Measurements from ENCODE around the gene SCAND1.
"Not testable (repeated sequence)": the region's sequence is repeated elsewhere in the genome, so short reads cannot be mapped to it uniquely, and the experiment has no call there.

Gene SCAND1

GRCh38 chr20:35959291-35959690 lies 5.0 kb upstream of the SCAND1 start:
- DNase-seq (ENCODE audit: low read depth in 2 of 2): not testable (repeated sequence)

- no peak for DNase-seq (ENCODE audit: low read depth in 2 of 2)
Measured at GRCh38 chr20:35956616-35957015, 2.3 kb upstream of the SCAND1 start.

DNA sequence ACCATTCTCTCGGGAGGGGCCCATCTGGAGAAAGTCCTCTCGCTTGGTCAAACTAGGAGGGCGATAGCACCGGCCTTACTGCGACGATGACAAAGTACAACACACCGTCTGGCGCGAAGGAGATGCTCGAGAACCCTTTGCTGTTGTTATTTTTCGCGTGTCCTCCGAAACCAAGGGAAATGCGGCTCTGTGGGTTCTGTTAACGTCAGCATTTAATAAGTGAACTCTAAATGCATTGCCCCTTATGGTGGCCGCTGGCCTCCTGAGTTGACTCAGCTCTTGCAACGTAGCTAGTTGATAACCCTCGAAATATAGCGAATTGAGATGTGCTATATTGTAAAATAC lies 577 bp upstream of the SCAND1 start:
- DNase-seq (ENCODE audit: low read depth in 2 of 2): no peak

DNA sequence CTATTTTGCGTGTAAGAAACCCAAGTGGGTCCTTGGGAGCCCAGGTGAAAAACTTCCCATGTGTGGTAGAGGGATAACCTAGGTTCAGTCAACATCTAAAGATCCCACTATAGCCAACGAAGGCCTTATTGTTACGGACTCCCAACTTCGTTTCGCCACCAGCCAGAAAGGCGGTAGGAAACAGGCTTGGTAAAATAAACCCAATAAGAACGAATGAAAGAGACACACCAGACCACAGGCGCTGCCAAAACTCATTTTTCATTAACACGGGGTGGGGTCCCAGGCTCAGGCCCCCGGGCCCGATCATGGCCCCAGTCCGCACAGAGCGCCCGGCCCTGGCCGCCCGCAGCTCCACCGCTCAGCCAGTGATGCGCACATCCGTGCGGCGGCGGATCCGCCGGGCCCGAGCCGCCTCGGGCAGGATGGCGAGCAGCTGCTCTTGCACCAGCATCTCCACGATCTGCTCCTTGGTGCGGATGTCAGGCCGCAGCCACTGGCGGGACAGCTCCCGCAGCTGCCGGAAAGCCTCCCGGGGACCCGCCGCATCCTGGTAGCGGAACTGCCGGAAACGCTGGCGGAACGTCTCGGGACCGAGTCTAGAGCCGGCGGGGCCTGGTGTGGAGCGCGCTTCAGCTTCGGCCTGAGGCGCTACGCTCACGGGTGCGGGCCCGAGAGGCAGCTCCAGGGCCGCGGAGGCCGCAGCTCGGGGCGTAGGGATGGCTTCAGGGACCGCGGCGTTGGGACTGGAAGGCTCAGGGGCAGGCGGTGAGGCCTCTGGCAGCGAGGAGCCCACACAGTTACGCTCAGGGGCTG lies 709 bp downstream of the SCAND1 start:
- peak; percentile 42 to 49 for DNase-seq (ENCODE audit: low read depth in 2 of 2)

GRCh38 chr20:35952480-35953386 lies 1.6 kb downstream of the SCAND1 start:
- DNase-seq (ENCODE audit: low read depth in 2 of 2): no peak

DNA sequence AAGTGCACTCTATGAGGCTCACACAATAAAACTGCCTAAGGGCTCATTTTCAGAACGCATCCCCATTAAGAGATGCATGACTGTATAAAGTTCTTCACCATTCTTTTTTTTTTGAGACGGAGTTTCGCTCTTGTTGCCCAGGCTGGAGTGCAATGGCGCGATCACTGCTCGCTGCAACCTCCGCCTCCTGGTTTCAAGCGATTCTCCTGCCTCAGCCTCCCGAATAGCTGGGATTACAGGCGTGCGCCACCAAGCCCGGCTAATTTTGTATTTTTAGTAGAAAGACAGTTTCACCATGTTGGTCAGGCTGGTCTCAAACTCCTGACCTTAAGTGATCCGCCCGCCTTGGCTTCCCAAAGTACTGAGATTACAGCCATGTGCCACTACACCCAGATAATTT lies 2.2 kb downstream of the SCAND1 start:
- DNase-seq (ENCODE audit: low read depth in 2 of 2): not testable (repeated sequence)

DNA sequence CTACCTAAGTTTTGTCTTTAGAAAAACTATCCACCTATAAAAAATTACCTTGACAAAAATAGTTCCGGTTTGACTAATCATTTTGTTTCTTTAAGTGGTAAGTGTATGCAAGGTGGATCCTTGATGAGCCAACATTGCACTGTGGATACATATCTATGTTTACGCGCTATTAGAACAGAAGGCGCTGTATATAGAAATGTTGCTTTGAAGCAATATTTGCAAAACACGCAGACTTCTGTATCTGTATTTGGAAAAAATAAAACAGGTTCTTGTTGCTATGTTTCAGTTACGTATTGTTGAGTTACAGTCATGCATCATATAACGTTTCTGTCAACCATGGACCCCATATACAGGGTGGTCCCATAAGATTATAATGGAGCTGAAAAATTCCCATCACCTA lies 4.2 kb downstream of the SCAND1 start:
- no peak for DNase-seq (ENCODE audit: low read depth in 2 of 2)

DNA sequence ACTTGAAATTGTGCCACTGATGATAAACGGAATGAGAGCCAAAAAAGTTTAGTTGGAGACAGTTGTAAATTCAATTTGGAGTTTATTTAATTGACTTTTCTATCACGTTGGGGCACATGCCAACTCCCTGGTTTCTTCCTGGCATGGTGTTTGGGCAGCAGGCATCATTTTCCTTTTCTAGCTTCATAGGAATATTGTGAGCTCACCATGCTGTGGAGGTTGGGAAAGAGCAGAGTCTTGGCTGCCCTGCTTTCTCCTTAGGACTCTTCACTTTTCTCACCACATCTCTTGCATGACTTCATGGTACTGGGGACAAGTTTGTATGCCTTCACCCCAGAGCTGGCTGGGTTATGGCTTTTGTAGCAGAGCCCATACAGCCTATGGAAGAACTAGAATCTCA lies 6.4 kb downstream of the SCAND1 start:
- DNase-seq (ENCODE audit: low read depth in 2 of 2): no peak

- no peak for DNase-seq (ENCODE audit: low read depth in 2 of 2)
Measured at GRCh38 chr20:35947489-35947888, 6.8 kb downstream of the SCAND1 start.

GRCh38 chr20:35942243-35942642 lies 12.1 kb downstream of the SCAND1 start:
- DNase-seq (ENCODE audit: low read depth in 2 of 2): no peak

GRCh38 chr20:35941620-35942019 lies 12.7 kb downstream of the SCAND1 start:
- DNase-seq (ENCODE audit: low read depth in 2 of 2): no peak

- DNase-seq (ENCODE audit: low read depth in 2 of 2): no peak
Measured at GRCh38 chr20:35939264-35939663, 15.0 kb downstream of the SCAND1 start.

GRCh38 chr20:35934050-35934449 lies 20.3 kb downstream of the SCAND1 start:
- DNase-seq (ENCODE audit: low read depth in 2 of 2): no peak

- DNase-seq (ENCODE audit: low read depth in 2 of 2): no peak
Measured at GRCh38 chr20:35929301-35929700, 25.0 kb downstream of the SCAND1 start.

DNA sequence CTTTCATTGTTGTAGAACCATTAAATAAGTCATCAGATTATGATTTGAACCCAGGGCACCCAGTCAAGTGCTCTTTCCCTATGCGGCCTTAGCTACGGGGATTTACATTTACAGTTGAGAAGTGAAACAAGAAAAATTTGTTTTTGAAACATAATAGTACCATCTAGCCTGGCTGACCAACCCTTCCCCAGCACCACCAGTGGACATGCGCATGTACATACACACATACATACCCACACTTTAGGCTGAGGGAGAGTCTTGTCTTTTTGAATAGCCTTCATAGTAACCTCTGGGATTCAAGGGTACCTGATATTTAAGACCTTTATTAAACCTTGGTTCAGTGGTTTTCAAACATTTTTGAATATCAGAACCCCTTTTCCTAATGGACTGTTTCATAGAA lies 33.8 kb downstream of the SCAND1 start:
- DNase-seq (ENCODE audit: low read depth in 2 of 2): no peak

DNA sequence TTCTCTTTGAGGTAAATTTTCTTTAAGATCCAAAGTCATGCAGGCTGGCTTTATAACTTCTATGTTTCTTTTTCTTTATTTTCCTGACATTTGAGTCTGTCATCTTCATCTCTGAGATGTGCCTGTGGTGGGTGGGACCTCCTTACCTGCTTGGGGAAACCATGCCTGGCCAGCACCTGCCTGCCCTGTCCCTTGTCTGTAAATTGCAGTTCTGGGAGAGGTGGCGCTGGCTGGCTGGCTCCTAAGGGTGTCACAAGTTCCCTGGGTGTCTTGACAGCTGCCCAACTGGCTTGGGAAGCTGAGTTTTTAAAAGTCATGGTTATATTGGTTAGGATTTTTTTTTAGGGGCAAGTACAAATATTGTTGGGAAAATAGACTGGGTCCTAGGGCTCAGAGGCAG lies 36.3 kb downstream of the SCAND1 start:
- no peak for DNase-seq (ENCODE audit: low read depth in 2 of 2)

DNA sequence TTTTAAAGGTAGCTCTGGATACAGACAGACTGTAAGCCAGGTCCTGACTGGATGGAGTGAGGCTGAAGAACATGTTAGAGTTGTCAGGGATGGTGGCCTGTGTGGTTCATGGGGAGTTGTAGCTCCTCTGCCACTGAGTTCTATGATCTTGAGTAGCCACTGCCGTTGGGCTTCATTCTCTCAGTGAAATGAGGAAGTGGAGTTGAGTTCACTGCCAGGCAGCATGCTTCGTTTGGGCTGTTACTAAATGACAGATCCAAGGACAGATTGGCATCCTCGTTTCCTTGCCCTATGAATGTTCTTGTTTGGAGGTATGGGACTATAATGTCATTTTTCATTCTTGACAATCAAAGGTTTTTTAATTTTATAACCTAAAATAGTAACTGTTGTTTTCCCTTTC lies 37.2 kb downstream of the SCAND1 start:
- DNase-seq (ENCODE audit: low read depth in 2 of 2): no peak

GRCh38 chr20:35912881-35913280 lies 41.4 kb downstream of the SCAND1 start:
- no peak for DNase-seq (ENCODE audit: low read depth in 2 of 2)

- no peak for DNase-seq (ENCODE audit: low read depth in 2 of 2)
Measured at GRCh38 chr20:35910254-35910653, 44.0 kb downstream of the SCAND1 start.

GRCh38 chr20:35909796-35910195 lies 44.5 kb downstream of the SCAND1 start:
- no peak for DNase-seq (ENCODE audit: low read depth in 2 of 2)

DNA sequence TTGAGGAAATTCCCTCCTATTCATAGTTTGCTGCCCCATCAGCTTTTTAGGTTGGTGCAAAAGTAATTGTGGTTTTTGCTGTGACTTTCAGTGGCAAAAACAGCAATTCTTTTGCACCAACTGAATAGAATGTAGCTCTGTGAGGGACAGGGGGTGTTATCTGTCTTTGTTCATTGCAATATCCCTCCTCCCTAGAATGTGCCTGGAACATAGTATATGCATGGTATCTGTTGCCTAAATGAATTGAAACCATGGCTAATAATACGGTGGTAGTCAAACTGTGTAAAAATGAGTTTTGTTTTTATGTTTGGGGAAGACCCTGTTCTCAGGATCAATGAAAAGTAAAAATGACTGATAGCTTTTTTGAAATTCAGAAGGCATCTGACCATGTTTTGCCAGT lies 45.1 kb downstream of the SCAND1 start:
- no peak for DNase-seq (ENCODE audit: low read depth in 2 of 2)

GRCh38 chr20:35908007-35908406 lies 46.3 kb downstream of the SCAND1 start:
- no peak for DNase-seq (ENCODE audit: low read depth in 2 of 2)

Measured in stimulated activated CD4-positive, alpha-beta T cell treated with anti-CD3 and anti-CD28 coated beads, Interleukin-15, amount 100 ng/mL, for 48 hours (primary cell).